NCI-H1694 (cell line): Measurements from ENCODE around the gene NDUFB8.

Experiments
- DNase-seq: peaks from one replicate; lab custom pipeline; 2025; lab: John Stamatoyannopoulos, UW

Gene NDUFB8

GRCh38 chr10:100535715-100536353, 6.2 kb upstream of the NDUFB8 start, which contains the start of gene HIF1AN:
TSS of gene HIF1AN (plus strand) at chr10:100535943. CDS start at chr10:100535959, 16 bp downstream.
- peak; percentile 89 for DNase-seq

GRCh38 chr10:100535338-100535714, 5.7 kb upstream of the NDUFB8 start:
- no peak for DNase-seq

GRCh38 chr10:100534726-100535125, 5.1 kb upstream of the NDUFB8 start:
- DNase-seq, result no peak

DNA sequence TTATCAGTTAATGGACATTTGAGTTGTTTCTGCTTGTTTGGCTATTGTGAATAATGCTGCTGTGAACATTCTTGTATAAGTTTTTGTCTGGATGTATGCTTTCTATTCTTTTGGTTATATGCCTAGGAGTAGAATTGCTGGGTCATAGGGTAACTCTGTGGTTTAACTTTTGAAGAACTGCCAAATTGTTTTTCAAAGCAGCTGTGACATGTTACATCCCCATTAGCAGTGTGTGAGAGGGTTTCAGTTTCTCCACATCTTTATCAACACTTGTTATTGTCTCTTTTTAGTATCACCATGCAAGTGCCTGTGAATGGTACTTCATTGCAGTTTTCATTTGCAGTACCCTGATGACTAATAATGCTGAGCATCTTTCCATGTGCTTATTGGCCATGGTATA, 2.1 kb upstream of the NDUFB8 start:
- DNase-seq, result no peak

GRCh38 chr10:100528921-100529474, 673 bp downstream of the NDUFB8 start:
- DNase-seq, result no peak

DNA sequence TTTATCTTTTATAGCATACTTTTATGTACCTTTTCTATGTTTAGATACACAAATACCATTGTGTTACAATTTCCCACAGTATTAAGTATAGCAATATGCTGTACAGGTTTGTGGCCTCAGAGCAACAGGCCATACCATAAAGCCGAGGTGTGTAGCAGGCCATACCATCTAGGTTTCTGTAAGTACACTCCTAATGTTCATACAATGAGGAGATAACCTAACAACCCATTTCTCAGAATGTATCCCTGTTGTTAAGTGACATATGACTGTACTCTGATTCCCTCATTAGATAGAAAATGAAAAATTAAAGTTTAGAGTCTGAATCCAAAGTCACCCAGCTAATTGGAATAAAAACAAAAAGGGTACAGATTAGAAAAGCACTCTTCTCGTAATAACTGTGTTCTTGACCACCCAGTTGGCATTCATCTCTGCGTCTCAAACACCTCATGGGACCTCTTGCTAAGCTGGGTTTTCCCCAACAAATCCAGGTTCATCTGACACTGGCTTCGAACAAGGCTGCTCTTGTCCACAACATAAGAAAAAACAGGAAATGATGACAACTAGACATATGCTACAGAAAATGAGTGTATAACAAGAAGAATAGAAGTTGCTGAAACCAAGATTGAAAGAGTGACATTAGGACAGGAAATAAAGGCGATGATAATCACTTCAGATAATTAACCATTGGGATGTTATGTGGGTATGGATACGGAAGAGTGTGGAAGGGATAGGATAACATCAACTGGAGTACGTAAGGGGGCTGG, 1.4 kb downstream of the NDUFB8 start:
- no peak for DNase-seq

DNA sequence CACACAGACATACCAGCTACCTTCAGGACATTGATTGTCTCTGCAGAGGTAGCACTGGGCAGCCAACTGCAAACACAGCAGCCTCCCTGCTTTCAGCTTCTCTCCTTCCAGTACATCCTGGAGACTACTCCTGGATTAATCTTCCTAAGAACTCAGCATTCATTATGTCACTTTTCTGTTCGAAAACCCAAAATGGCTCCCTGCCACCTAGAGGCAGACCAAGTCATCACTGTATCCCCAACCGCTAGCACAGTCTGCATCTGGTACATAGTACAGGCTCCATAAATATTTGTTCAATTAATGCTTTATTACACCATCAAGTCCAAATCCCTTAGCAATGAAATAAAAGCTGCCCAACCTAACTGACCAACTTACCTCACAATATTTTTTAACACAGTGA, 5.0 kb downstream of the NDUFB8 start:
- DNase-seq, result no peak

DNA sequence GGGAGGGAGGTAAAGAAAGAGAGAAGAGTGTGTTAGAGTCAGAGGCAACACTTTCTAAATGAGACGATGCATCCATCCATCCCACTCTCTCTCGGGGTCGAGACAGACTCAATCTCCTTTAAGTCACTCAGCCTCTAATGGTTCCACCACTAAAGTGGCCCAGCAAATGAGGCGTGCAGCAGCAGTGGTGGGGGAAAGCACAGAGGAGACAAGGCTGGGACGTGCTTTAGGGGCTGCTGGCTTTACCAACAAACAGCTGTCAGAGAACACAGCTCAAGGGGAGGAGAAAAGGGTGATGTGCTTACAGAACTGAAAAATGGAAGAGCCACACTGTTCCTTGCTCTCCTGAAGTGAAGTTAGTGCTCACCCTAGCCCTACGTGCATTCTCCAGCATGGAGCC, 5.5 kb downstream of the NDUFB8 start:
- no peak for DNase-seq

GRCh38 chr10:100522945-100523344, 6.7 kb downstream of the NDUFB8 start:
- no peak for DNase-seq

GRCh38 chr10:100522107-100522801, 7.4 kb downstream of the NDUFB8 start:
- DNase-seq, result no peak

DNA sequence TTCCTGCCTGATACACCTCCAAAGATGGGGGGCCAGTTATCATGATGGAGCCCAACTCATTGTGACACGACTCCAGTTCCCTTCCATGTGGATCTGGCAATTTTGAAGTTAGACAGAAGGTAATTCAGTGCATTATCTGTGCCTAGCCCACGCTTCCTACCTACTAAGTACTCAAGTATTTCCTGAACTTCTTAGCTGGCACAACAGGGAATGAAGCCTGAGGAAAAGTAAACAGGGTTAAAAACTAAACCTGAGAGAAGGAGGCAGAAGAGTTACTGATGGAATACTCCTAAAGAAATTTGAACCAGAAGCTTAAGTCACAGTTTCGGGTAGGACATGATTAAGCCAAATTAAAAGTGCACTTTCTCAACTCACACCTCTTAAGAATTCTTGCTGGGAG, 8.9 kb downstream of the NDUFB8 start:
- DNase-seq, result no peak

DNA sequence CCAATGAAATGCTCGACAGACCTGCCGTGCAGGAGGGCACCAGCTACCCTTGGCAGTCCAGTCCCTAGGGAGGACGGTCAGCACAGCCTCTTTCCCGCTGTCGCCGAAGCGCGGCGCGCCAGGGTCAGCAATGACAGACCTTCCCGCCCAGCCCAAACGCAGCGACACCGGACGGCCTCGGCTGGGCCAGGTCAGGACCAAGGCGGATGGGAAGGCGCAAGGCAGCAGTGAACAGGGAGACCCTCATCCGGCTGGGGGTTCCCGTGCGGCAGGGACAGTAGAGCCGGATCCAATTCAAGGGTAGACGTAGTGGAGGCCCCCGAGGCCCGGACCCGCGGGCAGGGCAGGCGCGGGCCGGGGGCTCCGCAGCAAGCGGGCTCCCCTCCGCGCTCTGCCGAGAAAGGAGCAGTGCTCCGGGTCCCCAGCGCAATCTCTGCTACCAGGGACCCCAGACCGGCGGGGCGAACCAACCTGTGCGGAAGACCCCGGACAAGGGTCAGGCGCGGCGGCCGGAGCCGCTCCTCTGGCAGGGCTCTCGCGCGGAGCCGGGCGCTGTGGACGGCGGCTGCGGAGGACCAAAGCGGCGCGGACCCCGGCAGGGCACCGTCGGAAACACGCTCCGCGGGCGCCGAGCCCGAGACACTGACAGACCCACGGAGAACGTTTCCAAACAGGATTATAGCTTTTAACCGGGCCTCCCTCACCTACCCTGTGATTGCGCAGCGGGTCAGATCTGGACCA, 10.2 kb downstream of the NDUFB8 start, which contains the start of gene SEC31B:
TSS of gene SEC31B (minus strand) at position 551 of the 741 bp plus-strand sequence. CDS start 2,909 bp downstream, outside the sequence.
- DNase-seq, result no peak

DNA sequence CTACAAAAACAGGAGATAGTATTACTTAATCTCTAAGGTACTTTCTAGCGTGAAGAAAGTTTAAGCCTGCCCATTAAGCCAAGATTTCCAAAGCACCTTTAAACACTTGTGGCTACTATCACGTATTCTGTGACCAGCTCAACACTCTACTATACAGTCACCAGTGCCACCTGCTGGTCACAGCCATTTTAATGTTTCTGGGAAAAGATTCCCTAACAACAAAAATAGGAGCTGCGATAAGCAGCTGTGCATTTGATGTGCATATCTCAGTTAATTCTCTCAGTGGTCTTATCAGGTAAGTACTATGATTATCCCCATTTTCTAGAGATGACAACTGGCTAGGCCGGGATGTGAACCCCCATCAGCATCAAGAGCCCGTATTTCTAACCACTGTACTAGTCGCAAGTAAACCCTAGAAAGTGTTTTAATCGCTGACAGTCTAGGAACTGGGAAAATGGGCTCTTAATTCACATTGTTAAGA, 10.9 kb downstream of the NDUFB8 start:
- DNase-seq, result peak; percentile 65

- DNase-seq, result no peak
These were observed 12.8 kb downstream of the NDUFB8 start for GRCh38 chr10:100516847-100517246.

DNA sequence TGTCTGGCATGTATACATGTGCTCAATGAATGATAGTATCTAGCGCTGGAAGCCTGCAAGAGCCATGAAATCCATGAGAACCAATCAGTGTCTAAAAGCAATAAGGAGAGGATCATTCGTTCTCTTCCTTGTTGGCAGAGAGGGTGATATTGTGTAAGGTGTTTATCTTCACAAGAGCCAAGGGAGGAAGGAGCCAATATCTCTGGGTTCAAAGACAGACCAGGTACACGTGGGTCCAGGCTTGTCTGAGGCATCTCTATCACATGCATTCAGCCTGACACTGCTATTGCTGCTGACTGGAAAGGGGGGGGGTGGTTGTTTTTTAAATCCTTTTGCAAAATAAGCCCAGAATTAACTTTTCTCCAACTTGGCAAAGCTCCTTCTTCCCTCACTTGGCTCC, 14.1 kb downstream of the NDUFB8 start:
- DNase-seq, result no peak

- DNase-seq, result no peak
These were observed 18.9 kb downstream of the NDUFB8 start for GRCh38 chr10:100510533-100511308.

- no peak for DNase-seq
These were observed 20.3 kb downstream of the NDUFB8 start for GRCh38 chr10:100509241-100509840.

GRCh38 chr10:100508691-100509150, 20.9 kb downstream of the NDUFB8 start:
- peak; percentile 62 for DNase-seq

DNA sequence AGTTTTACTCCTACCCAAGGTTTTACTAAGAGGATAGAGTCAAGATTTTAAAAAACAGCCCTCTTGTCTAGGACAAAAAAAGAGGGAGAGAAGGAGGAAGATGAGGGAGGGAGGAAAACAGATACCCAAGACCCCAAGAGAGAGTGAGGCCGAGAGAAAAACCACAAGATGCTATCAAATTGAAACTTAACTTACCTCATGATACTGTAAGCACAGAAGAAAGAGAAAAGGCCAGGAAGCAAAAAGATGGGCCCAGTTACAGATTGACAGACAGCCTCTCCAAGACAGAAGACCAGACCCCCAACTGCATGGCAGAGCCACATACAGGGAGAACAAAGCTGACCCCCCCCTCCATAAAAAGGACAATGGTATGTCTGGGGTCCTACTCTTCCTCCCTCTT, 21.4 kb downstream of the NDUFB8 start:
- DNase-seq, result no peak

- no peak for DNase-seq
These were observed 22.3 kb downstream of the NDUFB8 start for GRCh38 chr10:100507357-100507732.
